Astrocyte (in vitro differentiated cells and primary cell): ENCODE data around the gene CHST2. TPM values are rescaled to one million over a fixed set of nuclear protein-coding genes. Genes with fewer than 3 reads are reported as not detected.

Source experiments
- DNase-seq: peaks from one replicate; pipeline ENCODE4 v3.0.0-alpha.2; 2010; ENCODE audit warnings: low read depth
- FAIRE-seq: peaks from 2 replicates; lab custom pipeline; 2011; peaks lifted over from hg19 to GRCh38; lab: Jason Lieb, UNC
- H2AFZ ChIP-seq: 2 replicates; pipeline ENCODE4 v1.6.0; 2012; ENCODE audit warnings: low read depth, low read length, inconsistent platforms
- H3K27ac ChIP-seq: 2 replicates; pipeline ENCODE4 v1.5.1; 2011; ENCODE audit warnings: low read depth, low read length, inconsistent platforms
- H3K27me3 ChIP-seq: 2 replicates; pipeline ENCODE4 v1.6.0; 2011; ENCODE audit warnings: low read length, inconsistent platforms; ENCODE audit not compliant: insufficient read depth
- H3K36me3 ChIP-seq: 2 replicates; pipeline ENCODE4 v1.5.1; 2011; ENCODE audit warnings: low read length, inconsistent platforms; ENCODE audit not compliant: insufficient read depth
- H3K4me1 ChIP-seq: 2 replicates; pipeline ENCODE4 v1.5.1; 2011; ENCODE audit warnings: low read length, inconsistent platforms; ENCODE audit not compliant: insufficient read depth
- H3K4me2 ChIP-seq: 2 replicates; pipeline ENCODE4 v1.6.0; 2012; ENCODE audit warnings: low read length, inconsistent platforms
- H3K4me3 ChIP-seq: 2 replicates; pipeline ENCODE4 v1.5.1; 2011; ENCODE audit warnings: low read depth, mild to moderate bottlenecking, low read length, inconsistent platforms; ENCODE audit not compliant: insufficient read depth
- H3K79me2 ChIP-seq: 2 replicates; pipeline ENCODE4 v1.6.0; 2012; ENCODE audit warnings: mild to moderate bottlenecking, low read length, inconsistent platforms; ENCODE audit not compliant: insufficient read depth
- H3K9ac ChIP-seq: 2 replicates; pipeline ENCODE4 v1.6.0; 2012; ENCODE audit warnings: mild to moderate bottlenecking, low read length, inconsistent platforms
- H3K9me3 ChIP-seq: 2 replicates; pipeline ENCODE4 v1.5.1; 2012; ENCODE audit warnings: low read depth, mild to moderate bottlenecking, low read length, inconsistent platforms; ENCODE audit not compliant: insufficient read depth
- H4K20me1 ChIP-seq: 2 replicates; pipeline ENCODE4 v1.6.0; 2012; ENCODE audit warnings: low read length, inconsistent platforms; ENCODE audit not compliant: insufficient read depth
- H3K27ac Mint-ChIP-seq: one replicate; pipeline ENCODE4 v1.8.0; 2021; ENCODE audit warnings: mild to moderate bottlenecking, mixed read lengths; ENCODE audit not compliant: unreplicated experiment
- H3K27me3 Mint-ChIP-seq: one replicate; pipeline ENCODE4 v1.8.0; 2021; ENCODE audit warnings: low read depth, mixed read lengths; ENCODE audit not compliant: unreplicated experiment
- H3K36me3 Mint-ChIP-seq: one replicate; pipeline ENCODE4 v1.8.0; 2021; ENCODE audit warnings: low read depth, mixed read lengths; ENCODE audit not compliant: unreplicated experiment
- H3K4me1 Mint-ChIP-seq: one replicate; pipeline ENCODE4 v1.8.0; 2021; ENCODE audit warnings: low read depth, mixed read lengths; ENCODE audit not compliant: unreplicated experiment
- H3K4me3 Mint-ChIP-seq: one replicate; pipeline ENCODE4 v1.8.0; 2021; ENCODE audit warnings: mild to moderate bottlenecking, moderate library complexity, mixed read lengths; ENCODE audit not compliant: unreplicated experiment
- H3K9me3 Mint-ChIP-seq: one replicate; pipeline ENCODE4 v1.8.0; 2021; ENCODE audit warnings: mild to moderate bottlenecking, mixed read lengths; ENCODE audit not compliant: unreplicated experiment
- CTCF ChIP-seq: IDR thresholded peaks from 2 replicates; pipeline ENCODE4 v1.5.1; 2011; ENCODE audit warnings: low read depth, mild to moderate bottlenecking, inconsistent platforms, low read length, moderate library complexity; ENCODE audit not compliant: insufficient read depth
- EZH2 ChIP-seq: IDR thresholded peaks from 2 replicates; pipeline ENCODE4 v1.6.1; 2012; ENCODE audit warnings: mild to moderate bottlenecking, low read length, inconsistent platforms; ENCODE audit not compliant: insufficient read depth
- total RNA-seq: library from RNA; stranded (reverse); gene quantifications from 2 replicates; pipeline ENCODE4 v1.2.1, GENCODE V29; 2021

The CHST2 gene
- total RNA-seq, 1 donor from 2014 or later: 13.4 TPM

- no peak for FAIRE-seq
- Histone ChIP-seq H3K4me2 (no peak overlapping the region), H3K27me3 (peaks cover 9% of the 10 kb centered on the region), H3K79me2 (no peaks in the 10 kb centered on the region), H3K9ac (no peak overlapping the region), H3K9me3 (no peaks in the 10 kb centered on the region), H3K36me3 (no peaks in the 10 kb centered on the region), H2AFZ (no peak overlapping the region), H3K27ac (no peak overlapping the region), H3K4me1 (no peaks in the 10 kb centered on the region), H3K4me3 (no peak overlapping the region), H4K20me1 (no peaks in the 10 kb centered on the region)
- Mint-ChIP-seq H3K27me3 (peaks cover 13% of the 10 kb centered on the region), H3K27ac (no peak overlapping the region), H3K36me3 (no peaks in the 10 kb centered on the region), H3K9me3 (peaks cover 4% of the 10 kb centered on the region), H3K4me3 (no peak overlapping the region), H3K4me1 (no peaks in the 10 kb centered on the region)
- DNase-seq: no peak
- TF ChIP-seq EZH2: no peak
- TF ChIP-seq CTCF: no peak
Measured at GRCh38 chr3:143095813-143096212, 23.8 kb upstream of the CHST2 start.

- H3K4me2 ChIP-seq: no peak overlapping the region
- Mint-ChIP-seq H3K27me3 (peaks cover 7% of the 10 kb centered on the region), H3K36me3 (no peaks in the 10 kb centered on the region), H3K27ac (no peak overlapping the region), H3K4me3 (no peak overlapping the region), H3K4me1 (no peaks in the 10 kb centered on the region), H3K9me3 (peaks cover 4% of the 10 kb centered on the region)
- DNase-seq (no peak), FAIRE-seq (no peak)
- H3K27me3 ChIP-seq: peaks cover 9% of the 10 kb centered on the region
- no peaks in the 10 kb centered on the region for H3K9me3 ChIP-seq
- no peak overlapping the region for H3K9ac ChIP-seq
- H3K4me3 ChIP-seq: no peak overlapping the region
- no peaks in the 10 kb centered on the region for H4K20me1 ChIP-seq
- no peaks in the 10 kb centered on the region for H3K36me3 ChIP-seq
- no peak overlapping the region for H2AFZ ChIP-seq
- H3K4me1 ChIP-seq: no peaks in the 10 kb centered on the region
- H3K27ac ChIP-seq: no peak overlapping the region
- H3K79me2 ChIP-seq: no peaks in the 10 kb centered on the region
- TF ChIP-seq CTCF: no peak
- no peak for TF ChIP-seq EZH2
Measured at GRCh38 chr3:143098032-143098764, 21.4 kb upstream of the CHST2 start.

GRCh38 chr3:143099210-143099609 is 20.4 kb upstream of the CHST2 start:
- FAIRE-seq: no peak

More at GRCh38 chr3:143099210-143099609, 20.4 kb upstream of the CHST2 start:
- H3K9me3 Mint-ChIP-seq: peaks cover 4% of the 10 kb centered on the region
- no peaks in the 10 kb centered on the region for H3K4me1 Mint-ChIP-seq
- Histone ChIP-seq H3K27me3 (peaks cover 9% of the 10 kb centered on the region), H3K27ac (no peak overlapping the region), H3K4me3 (no peak overlapping the region), H3K79me2 (no peaks in the 10 kb centered on the region), H2AFZ (no peak overlapping the region), H3K4me2 (no peak overlapping the region), H3K4me1 (no peaks in the 10 kb centered on the region), H3K9me3 (no peaks in the 10 kb centered on the region), H3K9ac (no peak overlapping the region), H4K20me1 (no peaks in the 10 kb centered on the region), H3K36me3 (no peaks in the 10 kb centered on the region)
- TF ChIP-seq EZH2: no peak
- TF ChIP-seq CTCF: no peak
- no peak overlapping the region for H3K4me3 Mint-ChIP-seq
- no peak for DNase-seq
- H3K36me3 Mint-ChIP-seq: no peaks in the 10 kb centered on the region
- H3K27ac Mint-ChIP-seq: no peak overlapping the region
- peaks cover 7% of the 10 kb centered on the region for H3K27me3 Mint-ChIP-seq
